ENCODE data around the gene HLCS.

HLCS gene

GRCh38 chr21:36743446-36743845 is 223.0 kb downstream of the HLCS start:
- no peak for DNase-seq (ENCODE audit: low read depth)

DNA sequence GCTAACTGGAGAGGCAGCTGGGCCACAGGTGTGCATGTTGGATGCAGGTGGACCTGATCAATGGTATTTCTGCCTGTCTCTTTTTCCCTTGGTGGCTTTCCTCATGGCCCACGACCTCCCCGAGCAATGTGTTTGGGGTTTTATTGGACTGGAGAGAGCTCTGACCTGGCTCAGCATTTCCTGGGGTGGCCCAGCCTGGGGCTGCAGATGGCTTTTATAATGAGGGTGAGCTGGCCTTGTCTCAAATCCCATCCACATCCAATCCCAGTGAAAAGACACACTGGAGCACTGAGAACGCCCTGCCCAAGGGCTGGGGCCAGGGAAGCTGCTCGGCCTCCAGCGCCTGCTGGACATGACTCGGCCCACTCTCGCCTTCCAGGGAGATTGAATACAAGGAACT is 223.5 kb downstream of the HLCS start:
- DNase-seq (ENCODE audit: low read depth), result no peak

GRCh38 chr21:36741506-36741905 is 225.0 kb downstream of the HLCS start:
- no peak for DNase-seq (ENCODE audit: low read depth)

GRCh38 chr21:36738489-36739126 is 227.9 kb downstream of the HLCS start:
- no peak for DNase-seq (ENCODE audit: low read depth)

- DNase-seq (ENCODE audit: low read depth), result no peak
Measured at GRCh38 chr21:36735724-36736320, 230.6 kb downstream of the HLCS start.

- no peak for DNase-seq (ENCODE audit: low read depth)
Measured at GRCh38 chr21:36735201-36735515, 231.3 kb downstream of the HLCS start.

DNA sequence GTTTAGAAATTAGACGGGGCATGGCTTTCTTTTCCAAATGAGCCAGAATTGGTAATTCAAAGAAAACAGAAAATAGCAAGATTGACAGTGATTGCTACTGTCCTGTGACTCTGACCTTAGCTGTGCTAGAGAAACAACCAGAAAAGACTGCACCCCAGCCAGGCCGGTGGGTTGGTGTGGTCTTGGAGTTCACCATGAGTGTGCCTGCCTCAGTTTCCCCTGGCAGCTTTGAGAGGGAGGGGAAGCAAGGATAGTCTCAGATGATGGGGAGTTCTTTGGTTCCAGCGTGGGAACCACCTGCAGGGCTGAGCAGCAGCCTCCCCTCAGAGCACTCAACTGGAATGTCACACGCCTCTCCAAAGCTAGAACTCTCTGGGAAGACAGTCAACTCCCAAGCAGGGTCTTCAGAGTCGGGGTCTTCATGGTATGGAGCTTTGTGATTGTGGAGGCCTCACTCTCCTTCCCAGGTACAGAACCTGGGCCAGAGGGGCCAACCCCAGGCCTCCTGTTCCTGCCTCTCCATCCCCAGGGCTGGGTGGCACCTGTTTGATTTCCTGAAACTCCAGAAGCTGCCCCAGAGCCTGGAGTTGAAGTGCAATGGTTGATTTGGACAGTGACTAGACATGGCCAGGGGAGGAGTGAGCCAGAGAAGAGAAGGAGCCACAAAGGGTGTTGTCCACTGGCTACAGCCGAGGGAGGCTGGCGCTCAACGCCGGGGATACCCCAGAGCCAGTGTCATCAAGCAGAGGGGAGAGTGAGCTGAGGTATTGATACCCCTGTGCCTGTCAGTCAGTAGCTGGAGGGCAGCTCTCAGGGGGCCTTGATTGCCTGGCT is 231.9 kb downstream of the HLCS start:
- DNase-seq (ENCODE audit: low read depth), result no peak

- no peak for DNase-seq (ENCODE audit: low read depth)
Measured at GRCh38 chr21:36733857-36734256, 232.6 kb downstream of the HLCS start.

GRCh38 chr21:36732761-36733160 is 233.7 kb downstream of the HLCS start:
- DNase-seq (ENCODE audit: low read depth), result no peak

- no peak for DNase-seq (ENCODE audit: low read depth)
Measured at GRCh38 chr21:36732217-36732616, 234.3 kb downstream of the HLCS start.

GRCh38 chr21:36730291-36731281 is 235.9 kb downstream of the HLCS start:
- DNase-seq (ENCODE audit: low read depth), result no peak

- no peak for DNase-seq (ENCODE audit: low read depth)
Measured at GRCh38 chr21:36729310-36729970, 237.0 kb downstream of the HLCS start.

- DNase-seq (ENCODE audit: low read depth), result no peak
Measured at GRCh38 chr21:36728371-36729111, 237.9 kb downstream of the HLCS start.

GRCh38 chr21:36727866-36728265 is 238.6 kb downstream of the HLCS start:
- DNase-seq (ENCODE audit: low read depth), result no peak

DNA sequence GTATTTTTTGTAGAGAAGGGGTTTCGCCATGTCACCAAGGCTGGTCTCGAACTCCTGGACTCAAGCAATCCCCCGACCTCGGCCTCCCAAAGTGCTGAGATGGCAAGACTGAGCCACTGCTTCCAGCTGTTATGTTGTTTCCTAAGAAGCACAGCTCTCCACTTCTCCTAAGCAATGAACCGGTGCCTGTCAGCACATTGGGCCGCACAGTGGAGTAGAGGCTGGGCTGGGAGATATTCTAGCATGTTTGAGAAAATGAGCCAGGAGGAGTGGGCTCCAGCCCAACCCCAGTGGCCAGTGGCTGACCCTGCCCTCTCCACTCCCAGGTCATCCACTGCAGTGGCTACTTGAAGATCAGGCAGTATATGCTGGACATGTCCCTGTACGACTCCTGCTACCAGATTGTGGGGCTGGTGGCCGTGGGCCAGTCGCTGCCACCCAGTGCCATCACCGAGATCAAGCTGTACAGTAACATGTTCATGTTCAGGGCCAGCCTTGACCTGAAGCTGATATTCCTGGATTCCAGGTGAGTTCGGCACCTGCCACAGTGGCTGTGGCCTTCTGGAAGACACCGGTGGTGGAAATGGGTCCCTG is 240.6 kb downstream of the HLCS start:
- DNase-seq (ENCODE audit: low read depth), result no peak

- no peak for DNase-seq (ENCODE audit: low read depth)
Measured at GRCh38 chr21:36724660-36725059, 241.8 kb downstream of the HLCS start.

DNA sequence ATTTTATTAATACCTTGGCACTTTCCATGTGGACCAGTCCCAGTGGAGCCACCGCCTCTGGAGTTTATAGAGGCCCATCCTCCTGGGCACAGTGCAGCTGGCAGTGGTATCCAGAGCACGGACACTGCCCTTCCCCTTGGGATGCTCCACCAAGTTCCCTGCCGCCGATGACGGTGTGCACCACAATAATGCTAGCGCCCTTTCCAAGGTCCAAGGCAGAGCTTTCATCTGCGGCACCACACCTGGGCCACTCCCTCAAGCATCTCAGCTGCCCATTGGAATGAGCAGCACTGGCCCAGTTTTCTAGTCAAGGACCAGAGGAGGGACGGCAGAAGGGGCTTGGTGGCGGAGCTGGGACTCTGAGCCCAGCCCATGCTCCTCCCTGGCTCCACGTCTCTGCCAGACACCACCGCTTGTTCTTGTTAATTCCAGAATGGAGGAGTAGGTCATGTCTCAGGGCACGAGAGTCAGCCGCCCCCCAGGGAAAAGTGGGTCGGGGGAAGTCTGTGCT is 243.0 kb downstream of the HLCS start:
- DNase-seq (ENCODE audit: low read depth), result no peak

DNA sequence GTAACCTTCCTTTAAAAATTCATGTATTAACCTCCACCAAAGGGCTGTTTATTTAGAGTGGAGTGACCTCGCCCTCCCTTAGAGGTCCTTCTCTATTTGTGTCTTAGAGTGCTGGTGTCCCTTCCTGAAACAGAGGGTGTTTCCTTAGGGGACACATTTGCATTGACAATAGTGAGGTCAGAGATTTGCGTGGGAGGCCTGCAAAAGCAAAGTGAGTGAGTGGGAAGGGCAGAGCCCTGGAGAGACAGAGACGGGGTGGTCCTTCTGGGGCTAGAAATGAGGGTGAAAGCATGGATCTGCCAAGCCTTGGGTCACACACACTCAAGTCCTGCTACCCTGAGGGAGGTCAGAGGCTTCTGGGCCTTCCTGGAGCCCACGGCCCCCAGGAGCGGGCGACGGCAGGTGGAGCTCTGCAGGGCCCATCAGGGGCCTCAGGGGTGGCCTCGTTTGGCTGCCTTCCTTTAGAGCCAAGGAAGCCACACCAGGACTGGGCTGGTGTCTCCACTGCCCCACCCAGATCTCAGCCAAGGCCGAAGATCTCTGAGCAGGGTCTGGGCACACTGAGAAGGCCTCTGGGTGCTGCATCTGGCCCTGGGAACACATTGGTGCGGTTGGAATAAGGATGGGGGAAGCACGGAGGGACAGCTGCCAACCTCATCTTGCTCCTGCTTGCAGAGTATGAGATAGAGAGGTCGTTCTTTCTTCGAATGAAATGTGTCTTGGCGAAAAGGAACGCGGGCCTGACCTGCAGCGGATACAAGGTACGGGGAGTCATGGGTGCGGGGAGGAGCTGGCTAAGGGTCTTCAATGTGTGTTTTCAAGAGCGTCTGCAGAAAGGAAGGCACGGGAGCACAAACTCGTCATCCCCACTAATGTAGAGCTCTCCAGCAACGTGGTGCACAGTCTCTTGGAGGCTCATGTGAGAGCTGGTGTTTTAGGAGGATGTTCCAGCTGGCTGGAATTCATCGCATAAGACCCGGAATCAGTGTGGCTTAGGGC is 243.8 kb downstream of the HLCS start:
- DNase-seq (ENCODE audit: low read depth), result no peak

DNA sequence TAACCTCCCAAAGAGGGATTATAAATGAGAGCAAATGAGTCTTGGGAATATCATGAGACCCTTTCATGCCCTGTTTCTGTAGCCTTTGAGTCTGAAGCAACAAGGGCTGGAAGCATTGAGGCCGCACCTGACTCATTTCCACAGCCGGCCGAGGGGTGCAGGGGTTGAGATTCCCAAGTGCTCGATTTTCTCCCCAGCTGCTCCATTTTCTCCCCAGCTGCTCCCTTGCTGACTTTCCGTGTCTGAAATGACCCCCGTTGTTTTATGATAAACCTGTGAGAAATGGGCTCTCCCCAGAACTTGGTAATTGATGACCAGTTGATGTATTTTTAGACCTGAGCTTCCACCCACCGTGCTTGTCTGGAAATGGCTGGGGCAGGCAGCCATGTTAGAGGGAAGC is 244.7 kb downstream of the HLCS start:
- DNase-seq (ENCODE audit: low read depth), result no peak
